Measurements from ENCODE around the gene SMARCA4.

- TF ChIP-seq POLR2AphosphoS5 (IDR thresholded peaks at IDR 0.05; ENCODE audit: low read depth) (no peak), CTCF (conservative IDR thresholded peaks at IDR 0.05; ENCODE audit: low read depth in 2 of 2) (no peak), REST (IDR thresholded peaks at IDR 0.05; ENCODE audit: unreplicated experiment) (no peak), EZH2phosphoT487 (IDR thresholded peaks at IDR 0.05; ENCODE audit: unreplicated experiment) (no peak)
These were observed 142.1 kb downstream of the SMARCA4 start for GRCh38 chr19:11102944-11103343.

Data from GM23338 (cell line).